ENCODE data around the gene RARS1. TPM values are rescaled to one million over a fixed set of nuclear protein-coding genes. Genes with fewer than 3 reads are reported as not detected.

Gene RARS1
- total and polyA plus RNA-seq, 12 donors, result 36.6 to 114 (median 64.4) TPM

GRCh38 chr5:168502563-168503237, 16.4 kb downstream of the RARS1 start:
- H3K27ac ChIP-seq, result no peak overlapping the region
- no peaks in the 10 kb centered on the region for H3K27me3 ChIP-seq
- DNase-seq, result no peak
- TF ChIP-seq CTCF (IDR thresholded peaks at IDR 0.05) (no peak), POLR2A (IDR thresholded peaks at IDR 0.05) (no peak)
- no peak overlapping the region for H3K4me3 ChIP-seq
- intact Hi-C loops (cut with DNase I), result no loop called here
- H3K4me1 ChIP-seq (replicated peaks in 1 of 2), result no peaks in the 10 kb centered on the region
- 84 to 93% (median 86%) methylated on average over 7 of the region's 7 CpGs for WGBS, 4 donors
- no peaks in the 10 kb centered on the region for H3K9me3 ChIP-seq (replicated peaks in 1 of 3)
- peaks cover 0 to 79% of the 10 kb centered on the region in 2 donors for H3K36me3 ChIP-seq (replicated peaks in 1 of 2)

GRCh38 chr5:168513861-168514428, 27.7 kb downstream of the RARS1 start:
- 98 to 100% (median 99%) methylated on average over 2 of the region's 2 CpGs for WGBS, 4 donors
- intact Hi-C loops (cut with DNase I), result no loop called here
- peaks cover 0 to 7% (median 5%) of the 10 kb centered on the region in 3 donors for H3K9me3 ChIP-seq (replicated peaks in 1 of 3)
- no peak for TF ChIP-seq CTCF (IDR thresholded peaks at IDR 0.05)
- TF ChIP-seq POLR2A (IDR thresholded peaks at IDR 0.05), result no peak
- H3K4me1 ChIP-seq (replicated peaks in 1 of 2), result no peaks in the 10 kb centered on the region
- H3K4me3 ChIP-seq, result no peak overlapping the region
- H3K27ac ChIP-seq, result no peak overlapping the region
- H3K27me3 ChIP-seq, result no peaks in the 10 kb centered on the region
- no peak for DNase-seq
- peaks cover 0 to 91% of the 10 kb centered on the region in 2 donors for H3K36me3 ChIP-seq (replicated peaks in 1 of 2)

- WGBS, 4 donors, result 64 to 78% (median 70%) methylated on average over 2 of the region's 2 CpGs
- Histone ChIP-seq H3K4me3 (no peak overlapping the region), H3K9me3 (replicated peaks in 1 of 3) (no peaks in the 10 kb centered on the region), H3K27ac (no peak overlapping the region), H3K27me3 (no peaks in the 10 kb centered on the region), H3K36me3 (replicated peaks in 1 of 2) (no peaks in the 10 kb centered on the region), H3K4me1 (replicated peaks in 1 of 2) (peaks cover 0 to 5% of the 10 kb centered on the region in 2 donors)
- no peak for DNase-seq
- TF ChIP-seq POLR2A (IDR thresholded peaks at IDR 0.05) (no peak), CTCF (IDR thresholded peaks at IDR 0.05) (no peak)
- intact Hi-C loops (cut with DNase I), result loop anchor here in 1 of 2 donors (2.0 kb wide), 1 partner anchor 15 kb away; no protein-coding TSS in a partner anchor
Observed at GRCh38 chr5:168525856-168526255, 39.6 kb downstream of the RARS1 start.

- Histone ChIP-seq H3K9me3 (replicated peaks in 1 of 3) (no peaks in the 10 kb centered on the region), H3K4me1 (replicated peaks in 1 of 2) (peaks cover 0 to 5% of the 10 kb centered on the region in 2 donors), H3K4me3 (no peak overlapping the region), H3K27ac (no peak overlapping the region), H3K27me3 (no peaks in the 10 kb centered on the region), H3K36me3 (replicated peaks in 1 of 2) (no peaks in the 10 kb centered on the region)
- no peak for TF ChIP-seq POLR2A (IDR thresholded peaks at IDR 0.05)
- intact Hi-C loops (cut with DNase I), result loop anchor here in 1 of 2 donors (2.0 kb wide), 1 partner anchor 17 kb away; no protein-coding TSS in a partner anchor
- WGBS, 4 donors, result 82 to 93% (median 86%) methylated on average over 4 of the region's 4 CpGs
- DNase-seq, result no peak
Observed at GRCh38 chr5:168527756-168528295, 41.6 kb downstream of the RARS1 start.
